HEK293 (cell line): ENCODE measurements around the gene CDKN2AIP.

Source experiments
- CTCF ChIA-PET: fragments of 350-600 bp; formaldehyde crosslinking; extraction: SDS; loops from one replicate; lab custom pipeline; 2021; ENCODE audit warnings: antibody characterized with exemption; lab: Yijun Ruan, JAX
- POLR2A ChIA-PET: fragments of 300-600 bp; formaldehyde crosslinking; extraction: SDS; loops from one replicate; lab custom pipeline; 2020; ENCODE audit warnings: antibody characterized with exemption, inconsistent platforms; lab: Yijun Ruan, JAX
- H3K27ac ChIP-seq: fragments of 200-500 bp; sonication (Bioruptor generic); 2 replicates; pipeline ENCODE4 v1.5.1; 2014; ENCODE audit warnings: low read depth, low read length, control low read depth, inconsistent platforms; ENCODE audit errors: extremely low read depth
- H3K36me3 ChIP-seq, 2 experiments: fragments of 200-500 bp in 1 of 2; sonication (Bioruptor generic) in 1 of 2; 1 replicate in 1 of 2; 2 replicates in 1 of 2; pipeline ENCODE4 v1.5.1; 2014 to 2017; ENCODE audit warnings: inconsistent platforms in 2 of 2, low read length in 2 of 2; ENCODE audit not compliant: control insufficient read depth in 2 of 2, insufficient read depth in 1 of 2
- H3K4me1 ChIP-seq: fragments of 200-500 bp; sonication (Bioruptor generic); 2 replicates; pipeline ENCODE4 v1.5.1; 2014; ENCODE audit warnings: mild to moderate bottlenecking, low read length, inconsistent platforms; ENCODE audit not compliant: control insufficient read depth, insufficient read depth
- H3K4me3 ChIP-seq: 2 replicates; pipeline ENCODE4 v1.5.1; 2011; ENCODE audit warnings: low read depth, mild to moderate bottlenecking, control low read depth, low read length, moderate library complexity
- H3K9me3 ChIP-seq: fragments of 200-500 bp; sonication (Bioruptor generic); 2 replicates; pipeline ENCODE4 v1.5.1; 2014; ENCODE audit warnings: low read depth, low read length, inconsistent platforms; ENCODE audit not compliant: control insufficient read depth, insufficient read depth
- KLF7 ChIP-seq: fragments of 450-650 bp; formaldehyde crosslinking; IDR thresholded peaks from 2 replicates; pipeline ENCODE4 v1.5.1; 2016; ENCODE audit warnings: missing biosample characterization, missing genetic modification characterization, borderline replicate concordance
- KLF9 ChIP-seq: fragments of 450-650 bp; formaldehyde crosslinking; IDR thresholded peaks from 2 replicates; pipeline ENCODE4 v1.5.1; 2016; ENCODE audit warnings: missing biosample characterization, missing genetic modification characterization, low read depth
- PBX3 ChIP-seq: sonication (generic); formaldehyde crosslinking; IDR thresholded peaks from 2 replicates; pipeline ENCODE4 v1.8.1; 2022; ENCODE audit warnings: mild to moderate bottlenecking, moderate library complexity, missing genetic modification reagents
- ZBTB26 ChIP-seq: fragments of 450-650 bp; formaldehyde crosslinking; optimal IDR thresholded peaks from 2 replicates; pipeline ENCODE3; 2016; ENCODE audit warnings: missing biosample characterization, mild to moderate bottlenecking, missing genetic modification characterization
- ZFHX2 ChIP-seq: fragments of 450-650 bp; formaldehyde crosslinking; conservative IDR thresholded peaks from 2 replicates; pipeline ENCODE4 v1.5.1; 2016; ENCODE audit warnings: missing biosample characterization, missing genetic modification characterization
- ZNF146 ChIP-seq: fragments of 450-650 bp; formaldehyde crosslinking; IDR thresholded peaks from 2 replicates; pipeline ENCODE4 v1.5.1; 2016; ENCODE audit warnings: missing biosample characterization, missing genetic modification characterization
- ZNF155 ChIP-seq: fragments of 450-650 bp; formaldehyde crosslinking; IDR thresholded peaks from 2 replicates; pipeline ENCODE4 v1.5.1; 2016; ENCODE audit warnings: missing biosample characterization, missing genetic modification characterization
- ZNF24 ChIP-seq: fragments of 450-650 bp; formaldehyde crosslinking; IDR thresholded peaks from 2 replicates; pipeline ENCODE4 v1.5.1; 2016; ENCODE audit warnings: missing biosample characterization, missing genetic modification characterization
- ZNF354C ChIP-seq: fragments of 450-650 bp; formaldehyde crosslinking; IDR thresholded peaks from 2 replicates; pipeline ENCODE4 v1.5.1; 2016; ENCODE audit warnings: missing biosample characterization, missing genetic modification characterization, low read depth, borderline replicate concordance
- ZNF398 ChIP-seq: fragments of 450-650 bp; formaldehyde crosslinking; IDR thresholded peaks from 2 replicates; pipeline ENCODE4 v1.5.1; 2017; ENCODE audit warnings: missing biosample characterization, missing genetic modification characterization
- ZNF423 ChIP-seq: fragments of 450-650 bp; formaldehyde crosslinking; IDR thresholded peaks from 2 replicates; pipeline ENCODE4 v1.5.1; 2016; ENCODE audit warnings: missing biosample characterization, missing genetic modification characterization
- ZNF530 ChIP-seq: fragments of 450-650 bp; formaldehyde crosslinking; IDR thresholded peaks from 2 replicates; pipeline ENCODE4 v1.5.1; 2016; ENCODE audit warnings: low read depth, missing biosample characterization, missing genetic modification characterization
- ZNF560 ChIP-seq: fragments of 450-650 bp; formaldehyde crosslinking; IDR thresholded peaks from 2 replicates; pipeline ENCODE4 v1.5.1; 2017; ENCODE audit warnings: missing biosample characterization, missing genetic modification characterization, borderline replicate concordance
- ZNF585B ChIP-seq: fragments of 450-650 bp; formaldehyde crosslinking; IDR thresholded peaks from 2 replicates; pipeline ENCODE4 v1.5.1; 2016; ENCODE audit warnings: missing biosample characterization, missing genetic modification characterization
- ZSCAN18 ChIP-seq: fragments of 450-650 bp; formaldehyde crosslinking; IDR thresholded peaks from 2 replicates; pipeline ENCODE4 v1.5.1; 2016; ENCODE audit warnings: missing biosample characterization, missing genetic modification characterization
- TF ChIP-seq, protein P1 (sequence below): fragments of 450-650 bp; formaldehyde crosslinking; IDR thresholded peaks from 2 replicates; pipeline ENCODE4 v1.5.1; 2016; ENCODE audit warnings: missing biosample characterization, missing genetic modification characterization

Gene CDKN2AIP

GRCh38 chr4:183412821-183413220 is 31.6 kb upstream of the CDKN2AIP start:
- no peak for TF ChIP-seq ZNF585B (tag by site-specific recombination)
- TF ChIP-seq PBX3 (CRISPR knock-in tag) = no peak
- TF ChIP-seq KLF9 = no peak
- TF ChIP-seq ZNF146 (tag by site-specific recombination) = no peak
- no peak for TF ChIP-seq ZNF530
- TF ChIP-seq ZSCAN18 = no peak
- TF ChIP-seq, protein P1, sequence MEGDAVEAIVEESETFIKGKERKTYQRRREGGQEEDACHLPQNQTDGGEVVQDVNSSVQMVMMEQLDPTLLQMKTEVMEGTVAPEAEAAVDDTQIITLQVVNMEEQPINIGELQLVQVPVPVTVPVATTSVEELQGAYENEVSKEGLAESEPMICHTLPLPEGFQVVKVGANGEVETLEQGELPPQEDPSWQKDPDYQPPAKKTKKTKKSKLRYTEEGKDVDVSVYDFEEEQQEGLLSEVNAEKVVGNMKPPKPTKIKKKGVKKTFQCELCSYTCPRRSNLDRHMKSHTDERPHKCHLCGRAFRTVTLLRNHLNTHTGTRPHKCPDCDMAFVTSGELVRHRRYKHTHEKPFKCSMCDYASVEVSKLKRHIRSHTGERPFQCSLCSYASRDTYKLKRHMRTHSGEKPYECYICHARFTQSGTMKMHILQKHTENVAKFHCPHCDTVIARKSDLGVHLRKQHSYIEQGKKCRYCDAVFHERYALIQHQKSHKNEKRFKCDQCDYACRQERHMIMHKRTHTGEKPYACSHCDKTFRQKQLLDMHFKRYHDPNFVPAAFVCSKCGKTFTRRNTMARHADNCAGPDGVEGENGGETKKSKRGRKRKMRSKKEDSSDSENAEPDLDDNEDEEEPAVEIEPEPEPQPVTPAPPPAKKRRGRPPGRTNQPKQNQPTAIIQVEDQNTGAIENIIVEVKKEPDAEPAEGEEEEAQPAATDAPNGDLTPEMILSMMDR (tag by site-specific recombination) = no peak
- no peak for TF ChIP-seq KLF7 (tag by site-specific recombination)
- no peak for TF ChIP-seq ZNF155 (tag by site-specific recombination)
- Histone ChIP-seq H3K36me3 (no peaks in the 10 kb centered on the region), H3K4me3 (no peak overlapping the region), H3K27ac (no peak overlapping the region), H3K9me3 (no peaks in the 10 kb centered on the region), H3K4me1 (no peaks in the 10 kb centered on the region)
- ChIA-PET POLR2A (no interaction called here), CTCF (no interaction called here)

GRCh38 chr4:183413234-183414200 is 30.9 kb upstream of the CDKN2AIP start:
- Histone ChIP-seq H3K36me3 (no peaks in the 10 kb centered on the region), H3K9me3 (no peaks in the 10 kb centered on the region), H3K4me1 (no peaks in the 10 kb centered on the region), H3K27ac (no peak overlapping the region), H3K4me3 (no peak overlapping the region)
- ChIA-PET CTCF (no interaction called here), POLR2A (no interaction called here)
- no peak for TF ChIP-seq ZNF398 (tag by site-specific recombination)
- TF ChIP-seq ZNF24 (tag by site-specific recombination) = no peak
- TF ChIP-seq, protein P1 (tag by site-specific recombination) = no peak
- no peak for TF ChIP-seq ZBTB26 (tag by site-specific recombination)
- no peak for TF ChIP-seq ZNF560 (tag by site-specific recombination)
- TF ChIP-seq ZNF423 (tag by site-specific recombination) = no peak
- no peak for TF ChIP-seq ZNF354C (tag by site-specific recombination)
- TF ChIP-seq ZFHX2 (tag by site-specific recombination) = no peak
